K562 (cell line): ENCODE measurements around the gene TXLNB. TPM values are rescaled to one million over a fixed set of nuclear protein-coding genes. Genes with fewer than 3 reads are reported as not detected.
A peak's percentile ranks its signal among the peaks of the same experiment; 100 is the strongest.

Experiments
- ATAC-seq: fragments of 200-7000 bp; cut with Tn5 transposase; 3 replicates; pipeline ENCODE4 v1.9.1; 2020; ENCODE audit warnings: moderate library complexity
- BruUV-seq: library from RNA; stranded (reverse); fragments of 400-500 nt; replicated peaks from 2 replicates; lab custom pipeline; 2021; lab: Mats Ljungman, UMichigan
- CTCF ChIA-PET: fragments of 300-600 bp; formaldehyde crosslinking; extraction: SDS; loops from one replicate; lab custom pipeline; 2021; ENCODE audit warnings: low intra/inter-chr PET ratio; lab: Yijun Ruan, JAX
- POLR2A ChIA-PET: fragments of 300-600, 350-650 bp; sonication (Branson Sonifier 250); formaldehyde crosslinking; extraction: SDS; loops from one replicate; lab custom pipeline; 2021; ENCODE audit warnings: antibody characterized with exemption, inconsistent platforms; lab: Yijun Ruan, JAX
- DNase-seq, 4 experiments: peaks; one replicate each; pipeline versions ENCODE4 v3.0.0 to v3.0.0-alpha.2; 2011 to 2018; ENCODE audit warnings: low spot score in 3 of 4, mixed read lengths in 3 of 4; ENCODE audit errors: extremely low read depth in 1 of 4
- FAIRE-seq: peaks from 2 replicates; lab custom pipeline; 2011; peaks lifted over from hg19 to GRCh38; lab: Jason Lieb, UNC
- H2AFZ ChIP-seq: 2 replicates; pipeline ENCODE4 v1.6.0; 2011; ENCODE audit warnings: low read depth, low read length, control low read depth, inconsistent platforms
- H3K27ac ChIP-seq: fragments of 200-600 bp; 3 replicates; pipeline ENCODE4 v1.8.0; 2011; ENCODE audit warnings: low read depth, mild to moderate bottlenecking, control low read depth, inconsistent platforms, low read length, moderate library complexity, mixed read lengths; ENCODE audit errors: extremely low read depth
- H3K27me3 ChIP-seq, 2 experiments: fragments of 300-600 bp in 1 of 2; 2 replicates in 1 of 2; 3 replicates in 1 of 2; pipeline versions ENCODE4 v1.6.0 to v1.8.0; 2011; ENCODE audit warnings: inconsistent platforms in 2 of 2, low read length in 2 of 2, mild to moderate bottlenecking in 1 of 2, mixed read lengths in 1 of 2, moderate library complexity in 1 of 2; ENCODE audit not compliant: control insufficient read depth in 2 of 2, insufficient read depth in 2 of 2
- H3K36me3 ChIP-seq: fragments of 300-600 bp; 3 replicates; pipeline ENCODE4 v1.8.0; 2011; ENCODE audit warnings: mild to moderate bottlenecking, low read length, inconsistent platforms; ENCODE audit not compliant: control insufficient read depth, insufficient read depth
- H3K4me1 ChIP-seq, 2 experiments: fragments of 200-600 bp in 1 of 2; replicated peaks in 1 of 2; 2 replicates in 1 of 2; 3 replicates in 1 of 2; pipeline versions ENCODE4 v1.5.1 to v1.8.0; 2011; ENCODE audit warnings: inconsistent platforms in 2 of 2, low read length in 2 of 2, mild to moderate bottlenecking in 1 of 2, mixed read lengths in 1 of 2, moderate library complexity in 1 of 2; ENCODE audit not compliant: control insufficient read depth in 2 of 2, insufficient read depth in 2 of 2
- H3K4me2 ChIP-seq: 2 replicates; pipeline ENCODE4 v1.6.1; 2011; ENCODE audit warnings: low read length, control low read depth, inconsistent platforms, mixed read lengths; ENCODE audit not compliant: insufficient read depth
- H3K4me3 ChIP-seq: fragments of 200-600 bp; sonication (generic), shearing (Covaris generic); 2 replicates; pipeline ENCODE4 v1.5.1; 2016; ENCODE audit warnings: control low read depth, inconsistent platforms
- H3K79me2 ChIP-seq: fragments of 200-600 bp; 3 replicates; pipeline ENCODE4 v1.8.0; 2011; ENCODE audit warnings: low read length, inconsistent platforms; ENCODE audit not compliant: control insufficient read depth, insufficient read depth
- H3K9ac ChIP-seq, 2 experiments: 2 replicates each; pipeline versions ENCODE4 v1.6.0 to v1.6.1; 2011; ENCODE audit warnings: low read depth in 2 of 2, low read length in 2 of 2, control low read depth in 1 of 2, inconsistent platforms in 1 of 2, mild to moderate bottlenecking in 1 of 2, mixed read lengths in 1 of 2; ENCODE audit not compliant: insufficient read depth in 1 of 2
- H3K9me1 ChIP-seq: one replicate; pipeline ENCODE4 v1.6.0; 2011; ENCODE audit warnings: inconsistent platforms, mild to moderate bottlenecking, low read length, moderate library complexity; ENCODE audit not compliant: control insufficient read depth, insufficient read depth
- H3K9me3 ChIP-seq: replicated peaks from 2 replicates; pipeline ENCODE4 v1.5.1; 2011; ENCODE audit warnings: low read depth, low read length, inconsistent platforms; ENCODE audit not compliant: control insufficient read depth, insufficient read depth
- H4K20me1 ChIP-seq: replicated peaks from 2 replicates; pipeline ENCODE4 v1.6.1; 2011; ENCODE audit warnings: low read length, inconsistent platforms, mixed read lengths; ENCODE audit not compliant: control insufficient read depth, insufficient read depth
- CTCF ChIP-seq, 3 experiments: IDR thresholded peaks in 2 of 3; conservative IDR thresholded peaks in 1 of 3; 2 replicates each; pipeline ENCODE4 v1.5.1; 2011 to 2012; ENCODE audit warnings: low read length in 3 of 3, mild to moderate bottlenecking in 3 of 3, control low read depth in 2 of 3, improper control_type of control experiment in 1 of 3, inconsistent platforms in 1 of 3, low read depth in 1 of 3, mixed read lengths in 1 of 3, moderate library complexity in 1 of 3; ENCODE audit not compliant: insufficient read depth in 2 of 3
- GTF2A2 ChIP-seq: IDR thresholded peaks from 2 replicates; pipeline ENCODE4 v1.6.1; 2016; ENCODE audit warnings: mild to moderate bottlenecking, missing genetic modification characterization, missing compliant biosample characterization
- RAD21 ChIP-seq, 2 experiments: fragments of 250-450 bp in 1 of 2; fragments of 450-650 bp in 1 of 2; sonication (Bioruptor Pico) in 1 of 2; formaldehyde crosslinking in 1 of 2; IDR thresholded peaks in 1 of 2; conservative IDR thresholded peaks in 1 of 2; 2 replicates each; pipeline versions ENCODE4 v1.4.0 to v1.8.0; 2020 to 2022; ENCODE audit warnings: mild to moderate bottlenecking in 2 of 2, moderate library complexity in 1 of 2
- SMC3 ChIP-seq: conservative IDR thresholded peaks from 2 replicates; pipeline ENCODE4 v1.6.1; 2011; ENCODE audit warnings: low read depth, low read length, improper control_type of control experiment; ENCODE audit not compliant: insufficient read depth
- STAG1 ChIP-seq: sonication (generic); formaldehyde crosslinking; IDR thresholded peaks from 2 replicates; pipeline ENCODE4 v1.5.0; 2020; ENCODE audit warnings: missing genetic modification reagents, borderline replicate concordance
- WGBS: fragments of 100-300 bp; shearing (Covaris generic); methylation state at CpG from one replicate; pipeline ENCODE4 v1.1.6; 2016; ENCODE audit warnings: low coverage, mixed read lengths; ENCODE audit not compliant: insufficient coverage; ENCODE audit errors: missing lambda C conversion rate; 5-methylcytosine and 5-hydroxymethylcytosine counted together
- in situ Hi-C: fragments of 300-500 bp; cut with MboI; formaldehyde crosslinking; loops from 4 replicates; pipeline ENCODE4 v1.15.0; 2018; ENCODE audit warnings: inconsistent platforms, mixed read lengths
- intact Hi-C: fragments of 100-400 bp; cut with micrococcal nuclease; formaldehyde crosslinking; loops from 2 replicates; pipeline ENCODE4 v1.14.2; 2022
- polyA plus RNA-seq, 8 experiments: library from polyadenylated mRNA; depleted of rRNA in 4 of 8; stranded (reverse) in 5 of 8; unstranded in 3 of 8; fragments of >200 nt; fragmentation: Nextera tagmentation in 2 of 8; fragmentation: Illumina TruSeq in 1 of 8; extraction: Ambion mirVana in 2 of 8; extraction: Trizol in 1 of 8; gene quantifications; 2 replicates each; pipeline versions ENCODE4 v1.2.1 to v1.2.3, GENCODE V29; 2011 to 2014; ENCODE audit warnings: inconsistent platforms in 1 of 8, missing spikeins in 1 of 8
- total RNA-seq, 7 experiments: library from RNA; depleted of rRNA in 6 of 7; stranded (reverse); fragments of >200 nt in 6 of 7; fragmentation: Illumina TruSeq in 2 of 7; extraction: Trizol in 2 of 7; gene quantifications; 2 replicates each; pipeline versions ENCODE4 v1.2.1 to v1.2.3, GENCODE V29; 2011 to 2021; ENCODE audit warnings: low replicate concordance in 1 of 7

Gene TXLNB
- total and polyA plus RNA-seq, 9 of the 15 experiments (the other 6 are each of a cell fraction or from before 2014, with no cell fraction given): not detected

DNA sequence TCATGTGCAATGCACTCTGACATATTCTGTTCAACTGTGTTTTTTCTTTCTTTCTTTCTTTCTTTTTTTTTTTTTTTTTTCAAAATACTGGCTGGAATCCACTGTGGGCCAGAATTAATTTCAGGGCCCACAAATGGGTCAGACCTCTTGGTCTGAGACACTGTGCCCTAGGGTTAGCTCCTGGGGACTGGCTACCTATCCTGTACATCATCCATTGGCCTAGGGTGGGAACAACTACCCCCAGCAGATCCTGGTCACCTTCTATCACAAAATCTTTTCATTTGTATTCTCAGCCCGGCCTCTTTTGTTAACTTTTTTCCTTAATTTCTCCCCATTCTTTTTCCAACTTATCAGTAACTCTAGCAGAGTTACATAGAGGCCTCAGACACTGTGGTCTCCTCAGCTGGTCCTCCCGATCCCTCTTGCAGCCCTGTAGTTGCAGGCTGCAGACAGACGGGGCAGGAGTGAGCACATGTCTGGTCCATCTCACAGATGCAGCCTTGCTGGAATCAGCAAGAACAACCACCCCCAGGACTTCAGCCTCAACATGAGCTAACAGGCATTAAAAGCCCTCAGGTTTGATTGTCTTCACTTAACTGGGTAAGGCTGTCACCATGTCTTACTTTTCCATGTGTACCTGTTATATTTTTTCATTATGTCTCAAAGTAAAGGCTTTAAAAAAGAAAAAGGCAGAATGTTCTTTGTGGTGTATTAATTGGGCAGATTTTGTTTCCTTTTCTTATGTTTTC is 41.3 kb downstream of the TXLNB start:
- POLR2A ChIA-PET: no interaction called here
- CTCF ChIA-PET: no interaction called here
- 0% methylated on average over 3 of the region's 3 CpGs for WGBS

More for the DNA sequence above, 41.3 kb downstream of the TXLNB start:
- H3K4me3 ChIP-seq: no peak overlapping the region
- BruUV-seq: no TSS peak
- H2AFZ ChIP-seq: no peak overlapping the region
- no peaks in the 10 kb centered on the region for H3K36me3 ChIP-seq
- DNase-seq (peak; percentile 51 to 62 (median 61)), ATAC-seq (peak; percentile 99), FAIRE-seq (peak; percentile 85)
- H3K4me2 ChIP-seq: no peak overlapping the region
- TF ChIP-seq GTF2A2 (tag) (no peak), CTCF (IDR thresholded peaks at IDR 0.05 in 2 of 3, conservative IDR thresholded peaks at IDR 0.05 in 1 of 3; ENCODE audit: insufficient read depth in 2 of 3, low read depth in 1 of 3, low read length in 3 of 3) (peak; percentile 68 to 82 (median 70)), RAD21 (CRISPR knock-in tag; conservative IDR thresholded peaks at IDR 0.05 in 1 of 2, IDR thresholded peaks at IDR 0.05 in 1 of 2) (peak; percentile 8 to 43; a peak in 2 of 4 replicates), SMC3 (0 out of 2 replicates have a peak, but pooled peaks have one; percentile 15), STAG1 (CRISPR knock-in tag) (peak; percentile 43; the same call in 1 of the 2 replicates)
- H3K79me2 ChIP-seq: no peaks in the 10 kb centered on the region
- no peaks in the 10 kb centered on the region for H4K20me1 ChIP-seq
- no peak overlapping the region for H3K27ac ChIP-seq
- in situ Hi-C loops (no loop called here), intact Hi-C loops (no loop called here)
- peaks cover 0 to 2% of the 10 kb centered on the region in 2 experiments; a peak in 2 of 5 replicates for H3K27me3 ChIP-seq
- no peaks in the 10 kb centered on the region for H3K9me1 ChIP-seq
- H3K9me3 ChIP-seq: no peaks in the 10 kb centered on the region
- H3K4me1 ChIP-seq: no peaks in the 10 kb centered on the region
- H3K9ac ChIP-seq: no peak overlapping the region
